Measurements from ENCODE around the gene CLSTN2. TPM values are rescaled to one million over a fixed set of nuclear protein-coding genes. Genes with fewer than 3 reads are reported as not detected.

Gene CLSTN2
- total RNA-seq, 2 donors from 2014 or later = 13.6 to 28.3 TPM

DNA sequence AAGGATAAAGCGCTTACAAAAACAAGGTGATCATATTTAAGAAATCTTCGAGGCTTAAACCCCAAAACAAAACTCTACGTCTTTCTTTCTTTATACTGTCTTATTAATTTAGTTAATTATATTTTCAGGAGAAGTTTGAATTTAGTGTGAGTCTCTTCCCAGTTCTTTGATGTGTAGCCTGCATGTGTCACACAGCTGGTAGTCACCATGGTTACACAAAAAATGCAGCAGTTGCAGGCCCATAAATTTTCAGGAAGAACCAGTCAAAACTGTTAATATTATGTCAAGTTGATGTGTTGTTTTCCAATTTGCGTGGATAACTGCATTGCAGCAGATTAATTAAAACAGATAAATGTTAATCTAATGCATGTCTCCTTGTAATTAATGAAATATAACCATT is 10.4 kb downstream of the CLSTN2 start:
- H3K4me3 ChIP-seq = no peak overlapping the region
- H3K27ac ChIP-seq = no peak overlapping the region
- no peaks in the 10 kb centered on the region for H3K36me3 ChIP-seq
- DNase-seq (ENCODE audit: low spot score) = no peak
- peaks cover 0 to 13% of the 10 kb centered on the region in 2 donors for H3K4me1 ChIP-seq
- no peaks in the 10 kb centered on the region for H3K27me3 ChIP-seq
- no peaks in the 10 kb centered on the region for H3K9me3 ChIP-seq
- TF ChIP-seq, protein P1, sequence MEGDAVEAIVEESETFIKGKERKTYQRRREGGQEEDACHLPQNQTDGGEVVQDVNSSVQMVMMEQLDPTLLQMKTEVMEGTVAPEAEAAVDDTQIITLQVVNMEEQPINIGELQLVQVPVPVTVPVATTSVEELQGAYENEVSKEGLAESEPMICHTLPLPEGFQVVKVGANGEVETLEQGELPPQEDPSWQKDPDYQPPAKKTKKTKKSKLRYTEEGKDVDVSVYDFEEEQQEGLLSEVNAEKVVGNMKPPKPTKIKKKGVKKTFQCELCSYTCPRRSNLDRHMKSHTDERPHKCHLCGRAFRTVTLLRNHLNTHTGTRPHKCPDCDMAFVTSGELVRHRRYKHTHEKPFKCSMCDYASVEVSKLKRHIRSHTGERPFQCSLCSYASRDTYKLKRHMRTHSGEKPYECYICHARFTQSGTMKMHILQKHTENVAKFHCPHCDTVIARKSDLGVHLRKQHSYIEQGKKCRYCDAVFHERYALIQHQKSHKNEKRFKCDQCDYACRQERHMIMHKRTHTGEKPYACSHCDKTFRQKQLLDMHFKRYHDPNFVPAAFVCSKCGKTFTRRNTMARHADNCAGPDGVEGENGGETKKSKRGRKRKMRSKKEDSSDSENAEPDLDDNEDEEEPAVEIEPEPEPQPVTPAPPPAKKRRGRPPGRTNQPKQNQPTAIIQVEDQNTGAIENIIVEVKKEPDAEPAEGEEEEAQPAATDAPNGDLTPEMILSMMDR (IDR thresholded peaks at IDR 0.05) = no peak

DNA sequence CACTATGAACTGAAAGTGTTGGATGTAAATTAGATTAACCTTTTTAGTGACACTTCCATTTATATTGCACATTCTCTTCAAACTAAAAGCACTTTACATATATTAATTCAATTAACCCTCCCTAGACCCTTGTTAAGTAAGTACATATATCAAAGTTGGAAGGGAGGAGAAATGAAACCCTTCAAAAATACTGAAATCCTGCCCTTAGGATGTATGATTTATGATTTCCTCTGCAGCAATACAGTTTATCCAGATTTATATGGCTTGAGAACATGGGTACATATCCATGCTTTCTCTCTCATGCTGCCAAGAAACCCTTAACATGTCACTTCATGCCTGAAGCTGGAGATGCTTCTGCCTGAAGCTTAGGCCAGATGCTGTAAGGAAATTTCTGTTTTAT is 11.0 kb downstream of the CLSTN2 start:
- TF ChIP-seq, protein P1 (IDR thresholded peaks at IDR 0.05) = no peak
- DNase-seq (ENCODE audit: low spot score) = no peak
- Histone ChIP-seq H3K36me3 (no peaks in the 10 kb centered on the region), H3K4me3 (no peak overlapping the region), H3K27ac (no peak overlapping the region), H3K4me1 (peaks cover 0 to 7% of the 10 kb centered on the region in 2 donors), H3K27me3 (no peaks in the 10 kb centered on the region), H3K9me3 (no peaks in the 10 kb centered on the region)

DNA sequence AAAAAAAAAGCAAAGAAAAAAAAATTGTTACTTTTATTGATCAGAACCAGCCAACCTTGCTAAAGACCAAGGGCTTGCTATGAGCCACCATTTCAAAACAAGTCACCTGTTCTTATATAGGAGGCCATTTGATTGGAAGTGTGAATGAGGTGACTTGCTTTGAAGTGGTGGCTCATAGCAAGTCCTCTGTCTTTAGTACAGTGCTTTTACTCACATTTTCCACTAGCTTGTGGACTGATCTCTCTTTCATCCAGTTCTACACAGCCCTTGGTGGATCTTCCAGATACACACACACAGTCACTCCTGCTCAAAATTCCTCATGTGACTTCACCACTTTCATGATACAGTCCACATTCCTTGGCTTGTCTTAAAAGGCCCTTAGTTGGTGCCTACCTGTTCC is 13.5 kb downstream of the CLSTN2 start:
- H3K4me3 ChIP-seq = no peak overlapping the region
- no peaks in the 10 kb centered on the region for H3K4me1 ChIP-seq
- no peak overlapping the region for H3K27ac ChIP-seq
- H3K9me3 ChIP-seq = no peaks in the 10 kb centered on the region
- H3K36me3 ChIP-seq = no peaks in the 10 kb centered on the region
- no peak for DNase-seq (ENCODE audit: low spot score)
- H3K27me3 ChIP-seq = no peaks in the 10 kb centered on the region
- TF ChIP-seq, protein P1 (IDR thresholded peaks at IDR 0.05) = no peak

DNA sequence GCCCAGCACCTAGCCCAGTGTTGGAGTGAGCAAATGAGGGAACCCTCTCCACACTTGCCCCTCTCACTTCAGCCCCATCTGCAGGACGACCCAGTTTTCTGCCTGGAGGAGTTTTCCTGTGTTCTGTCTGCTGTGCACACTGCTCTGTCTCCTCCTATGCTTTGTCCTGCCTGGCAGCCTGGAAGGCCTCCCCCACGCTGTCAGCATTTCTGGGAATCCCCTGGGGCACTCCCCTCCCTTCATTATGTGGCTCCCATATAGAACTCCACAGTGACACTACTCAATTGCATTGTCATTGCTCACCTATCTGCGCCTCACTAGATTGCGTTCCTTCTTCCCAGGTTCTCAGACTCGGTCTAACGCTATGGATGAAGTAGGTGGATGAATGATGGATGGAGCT is 13.9 kb downstream of the CLSTN2 start:
- DNase-seq (ENCODE audit: low spot score) = no peak
- H3K4me1 ChIP-seq = no peaks in the 10 kb centered on the region
- no peaks in the 10 kb centered on the region for H3K9me3 ChIP-seq
- H3K27me3 ChIP-seq = no peaks in the 10 kb centered on the region
- no peak overlapping the region for H3K27ac ChIP-seq
- H3K4me3 ChIP-seq = no peak overlapping the region
- H3K36me3 ChIP-seq = no peaks in the 10 kb centered on the region
- TF ChIP-seq, protein P1 (IDR thresholded peaks at IDR 0.05) = no peak

DNA sequence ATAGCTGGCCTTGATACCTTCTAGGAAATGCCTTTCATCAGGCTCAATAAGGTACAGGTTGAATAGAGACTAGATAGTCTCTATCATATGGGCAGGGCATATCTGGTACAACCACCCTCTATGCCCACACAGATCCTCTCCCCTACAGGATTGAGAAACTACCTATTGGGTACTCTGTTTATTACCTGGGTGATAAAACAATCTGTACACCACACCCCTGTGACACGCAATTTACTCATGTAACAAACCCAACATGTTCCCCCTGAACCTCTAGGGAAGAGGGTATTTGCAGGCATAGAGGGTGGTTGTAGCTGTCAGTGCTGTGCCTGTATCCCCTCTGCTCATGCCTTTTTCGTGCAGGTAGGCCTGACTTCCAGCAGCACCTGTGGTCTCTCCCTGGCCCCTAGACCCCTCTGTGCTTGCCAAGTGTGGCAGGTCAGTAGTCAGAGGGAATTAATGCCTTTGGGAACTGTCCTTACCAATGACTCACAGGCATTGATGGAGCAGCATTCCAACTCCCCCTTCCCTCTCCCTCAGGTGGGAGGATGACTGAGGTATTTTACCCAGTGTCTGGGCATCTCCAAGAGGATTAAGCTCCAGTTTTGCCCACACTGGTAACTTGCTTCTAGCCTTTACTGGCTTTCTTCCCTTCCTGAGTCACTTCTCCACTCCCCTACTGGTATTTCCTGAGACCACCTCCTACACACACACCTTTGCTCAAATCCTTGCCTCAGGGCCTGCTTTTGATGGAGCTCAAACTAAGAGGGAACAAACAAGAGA is 18.3 kb downstream of the CLSTN2 start:
- Histone ChIP-seq H3K9me3 (no peaks in the 10 kb centered on the region), H3K4me3 (no peak overlapping the region), H3K36me3 (no peaks in the 10 kb centered on the region), H3K4me1 (no peaks in the 10 kb centered on the region), H3K27ac (no peak overlapping the region), H3K27me3 (no peaks in the 10 kb centered on the region)
- TF ChIP-seq, protein P1 (IDR thresholded peaks at IDR 0.05) = no peak
- no peak for DNase-seq (ENCODE audit: low spot score)

Measured in right atrium auricular region (tissue), 2 donors.